Spleen (tissue), 7 donors: ENCODE measurements around the gene TBXAS1.

Experiments used
- CTCF ChIP-seq, 11 experiments: fragments of 200-600 bp in 7 of 11; fragments of 450-650 bp in 4 of 11; sonication (generic) in 4 of 11; IDR thresholded peaks in 8 of 11; conservative IDR thresholded peaks in 3 of 11; 1 replicate in 7 of 11; 2 replicates in 4 of 11; pipeline versions ENCODE4 v1.4.0 to v1.8.0; 2016 to 2021; ENCODE audit warnings: antibody characterized with exemption in 11 of 11, inconsistent platforms in 4 of 11, mild to moderate bottlenecking in 1 of 11
- POLR2A ChIP-seq, 3 donors: fragments of 450-650 bp; IDR thresholded peaks; one replicate each; pipeline ENCODE4 v1.5.1; 2017; ENCODE audit warnings: antibody characterized with exemption in 3 of 3, mild to moderate bottlenecking in 1 of 3
- POLR2AphosphoS5 ChIP-seq, 3 donors: sonication (generic); formaldehyde crosslinking; IDR thresholded peaks; one replicate each; pipeline ENCODE4 v1.5.1; 2017; ENCODE audit warnings: antibody characterized with exemption in 3 of 3
- donor health status: DM: no; HTN: no; CAD: no; lungs with moderate emphysema.
- donor health status: DM: no; HTN: no; CAD: no.
- donor health status: DM: no; HTN: no; CAD: no.

- TF ChIP-seq CTCF (IDR thresholded peaks at IDR 0.05 in 8 of 11, conservative IDR thresholded peaks at IDR 0.05 in 3 of 11) = no peak
- no peak for TF ChIP-seq POLR2A (IDR thresholded peaks at IDR 0.05)
- TF ChIP-seq POLR2AphosphoS5 (IDR thresholded peaks at IDR 0.05) = no peak
Observed at GRCh38 chr7:139987691-139988516, 158.8 kb downstream of the TBXAS1 start.
